Heart right ventricle (tissue), 16 donors: Measurements from ENCODE around the gene SPNS2. TPM values are rescaled to one million over a fixed set of nuclear protein-coding genes. Genes with fewer than 3 reads are reported as not detected.

Experiments used
- ATAC-seq, 8 donors: fragments of 200-7000 bp; cut with Tn5 transposase; one replicate each; pipeline ENCODE4 v1.9.1; 2020; ENCODE audit warnings: mild to moderate bottlenecking in 8 of 8, moderate library complexity in 8 of 8, moderate number of reproducible peaks in 1 of 8
- DNase-seq, 2 donors: peaks; one replicate each; pipeline ENCODE4 v3.0.0-alpha.2; 2020
- H3K27ac ChIP-seq, 10 donors: fragments of 200-600 bp; sonication (generic) in 2 of 10; one replicate each; pipeline versions ENCODE4 v1.5.0 to v1.8.0; 2020 to 2022; ENCODE audit warnings: mild to moderate bottlenecking in 3 of 10
- H3K27me3 ChIP-seq, 7 donors: fragments of 200-600 bp; one replicate each; pipeline ENCODE4 v1.8.0; 2021 to 2022; ENCODE audit warnings: mild to moderate bottlenecking in 2 of 7
- H3K36me3 ChIP-seq, 9 donors: fragments of 200-600 bp; sonication (generic) in 1 of 9; one replicate each; pipeline versions ENCODE4 v1.5.0 to v1.8.0; 2020 to 2022; ENCODE audit warnings: mild to moderate bottlenecking in 2 of 9
- H3K4me1 ChIP-seq, 9 donors: fragments of 200-600 bp; sonication (generic) in 1 of 9; one replicate each; pipeline versions ENCODE4 v1.5.0 to v1.8.0; 2020 to 2022; ENCODE audit warnings: mild to moderate bottlenecking in 4 of 9
- H3K4me3 ChIP-seq, 10 donors: fragments of 200-600 bp; sonication (generic) in 2 of 10; one replicate each; pipeline versions ENCODE4 v1.5.0 to v1.8.0; 2020 to 2022; ENCODE audit warnings: mild to moderate bottlenecking in 7 of 10, moderate library complexity in 2 of 10
- H3K9me3 ChIP-seq, 11 donors: fragments of 200-600 bp in 10 of 11; sonication (generic) in 2 of 11; one replicate each; pipeline versions ENCODE4 v1.5.0 to v1.8.0; 2013 to 2022; ENCODE audit warnings: mild to moderate bottlenecking in 2 of 11, control low read depth in 1 of 11, moderate library complexity in 1 of 11
- CTCF ChIP-seq, 9 donors: fragments of 200-600 bp; sonication (generic) in 2 of 9; IDR thresholded peaks; one replicate each; pipeline versions ENCODE4 v1.5.0 to v1.8.0; 2021 to 2022; ENCODE audit warnings: antibody characterized with exemption in 9 of 9, mild to moderate bottlenecking in 5 of 9, moderate library complexity in 1 of 9
- WGBS, 2 donors: extraction: QIAGEN DNeasy Blood & Tissue Kit; methylation state at CpG; one replicate each; pipeline ENCODE4 v1.1.7; 2013; ENCODE audit warnings: inconsistent platforms in 1 of 2; 5-methylcytosine and 5-hydroxymethylcytosine counted together
- intact Hi-C, 10 donors: fragments of 100-400 bp; cut with DNase I; formaldehyde crosslinking; loops; one replicate each; pipeline versions ENCODE4 v1.11.1 to v1.14.2; 2022
- polyA plus RNA-seq, 2 donors: library from polyadenylated mRNA; stranded (reverse); fragments of 200-250 nt; gene quantifications; one replicate each; pipeline ENCODE4 v1.2.3, GENCODE V29; 2013
- total RNA-seq, 10 donors: library from RNA; stranded (reverse); fragmentation: NEBNext Ultra II Directional in 3 of 10; extraction: Animal tissue kit (Norgen Biotek cat#: 25700) in 3 of 10; gene quantifications; one replicate each; pipeline versions ENCODE4 v1.2.1 to v1.2.4, GENCODE V29; 2021 to 2023
- donor health status: Arrhythmogenic right ventricular cardiomyopathy.
- donor health status: ischemic (EF 13 %, LVEDD 7.1; RV severe dilation, severe dysfunction).
- donor health status: healthy with polysubstance abuse.
- donor health status: DM: no; HTN: yes; CAD: no.
- donor health status: DM: no; HTN: no; CAD: no.
- donor health status: ischemic (EF 25% LVEDD 6.9; RV normal size, moderate dysfunction).
- donor health status: ischemic (EF 25% LVEDD 5.7; RV mildly dilated, moderate dysfunction).
- donor health status: healthy.
- donor health status: DM: yes; HTN: yes; CAD: no.
- donor health status: Ischemic cardiomyopathy.
- donor health status: ischemic (EF 35%, LVEDD 5.7; RV mildly dilated, moderate dysfunction).
- donor health status: nonischemic (EF 11% LVEDD 7.7; RV severe dilation, severe dysfunction).
- donor health status: DM: yes; HTN: yes; CAD: no.
- donor health status: PGD.
- donor health status: ischemic (EF 29% LVEDD 5.4; RV normal size, mild dysfunction).
- donor health status: nonischemic (EF 23%, LVEDD 6.1; RV moderate dilation, normal function).

Gene SPNS2
- total and polyA plus RNA-seq, 12 donors, result 4.5 to 27.7 (median 9.8) TPM

DNA sequence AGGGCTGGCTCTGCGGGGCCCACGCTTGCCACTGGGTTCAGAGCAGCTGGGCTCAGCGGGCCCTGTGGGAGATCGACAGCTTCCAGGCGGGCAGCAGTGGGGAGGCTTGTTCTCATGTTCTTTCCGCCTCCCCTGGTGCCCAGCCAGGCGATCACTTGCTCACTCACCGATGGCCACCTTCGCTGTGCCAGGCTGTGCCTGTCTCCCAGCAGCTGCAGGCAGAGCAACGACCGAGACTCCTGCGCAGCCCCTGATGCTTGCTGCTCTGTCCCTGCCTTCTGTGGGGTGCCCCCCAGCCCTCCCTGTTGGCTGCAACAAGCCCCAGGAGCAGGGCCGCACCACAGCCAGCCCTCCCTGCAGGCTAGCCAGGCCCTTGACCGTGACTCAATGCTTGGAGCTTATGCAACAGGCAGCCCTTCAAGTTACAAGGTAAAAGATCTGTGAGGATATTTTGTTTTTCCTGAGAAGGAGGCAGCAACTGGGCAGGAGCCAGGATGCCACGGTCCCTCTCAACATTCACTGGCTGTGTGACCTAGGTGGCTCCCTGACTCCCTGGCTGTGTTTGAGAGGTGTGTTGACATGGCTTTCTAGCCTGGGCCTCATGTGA is 9.6 kb upstream of the SPNS2 start:
- intact Hi-C loops, result loop anchor here in 1 of 10 donors (10.0 kb wide), 1 partner anchor 64 kb away; no protein-coding TSS in a partner anchor
- ATAC-seq (no peak), DNase-seq (no peak)
- TF ChIP-seq CTCF (IDR thresholded peaks at IDR 0.05), result no peak
- peaks cover 0 to 30% (median 16%) of the 10 kb centered on the region in 9 donors for H3K4me1 ChIP-seq
- H3K27me3 ChIP-seq, result no peaks in the 10 kb centered on the region
- WGBS, 2 donors, result 94 to 95% methylated on average over 15 of the region's 15 CpGs
- H3K27ac ChIP-seq, result no peak overlapping the region
- no peak overlapping the region for H3K4me3 ChIP-seq
- no peaks in the 10 kb centered on the region for H3K9me3 ChIP-seq
- H3K36me3 ChIP-seq, result no peaks in the 10 kb centered on the region

GRCh38 chr17:4490109-4490591 is 8.5 kb upstream of the SPNS2 start:
- ATAC-seq (no peak), DNase-seq (no peak)
- Histone ChIP-seq H3K36me3 (no peaks in the 10 kb centered on the region), H3K27me3 (no peaks in the 10 kb centered on the region), H3K4me3 (no peak overlapping the region), H3K4me1 (peaks cover 0 to 30% (median 16%) of the 10 kb centered on the region in 9 donors), H3K27ac (no peak overlapping the region), H3K9me3 (no peaks in the 10 kb centered on the region)
- 90 to 95% methylated on average over 9 of the region's 9 CpGs for WGBS, 2 donors
- intact Hi-C loops, result loop anchor here in 2 of 10 donors (10.0 kb wide), 2 partner anchors 65 kb away; partner anchors contain the start of gene MYBBP1A (in 1 of the 2)
- TF ChIP-seq CTCF (IDR thresholded peaks at IDR 0.05), result no peak

GRCh38 chr17:4490637-4491061 is 8.0 kb upstream of the SPNS2 start:
- Histone ChIP-seq H3K4me1 (peaks cover 0 to 27% (median 16%) of the 10 kb centered on the region in 9 donors), H3K27me3 (no peaks in the 10 kb centered on the region), H3K36me3 (no peaks in the 10 kb centered on the region), H3K27ac (no peak overlapping the region), H3K9me3 (no peaks in the 10 kb centered on the region), H3K4me3 (no peak overlapping the region)
- TF ChIP-seq CTCF (IDR thresholded peaks at IDR 0.05), result no peak
- 80 to 89% methylated on average over 7 of the region's 7 CpGs for WGBS, 2 donors
- DNase-seq (no peak), ATAC-seq (no peak)
- intact Hi-C loops, result loop anchor here in 2 of 10 donors (10.0 kb wide), 2 partner anchors 64 to 66 kb away; partner anchors contain the start of gene MYBBP1A (in 1 of the 2)

- no peak for TF ChIP-seq CTCF (IDR thresholded peaks at IDR 0.05)
- no peaks in the 10 kb centered on the region for H3K36me3 ChIP-seq
- peak in 5 of 8 donors; percentile 20 to 58 (median 40) for ATAC-seq
- peaks cover 0 to 3% (median 0%) of the 10 kb centered on the region in 7 donors for H3K27me3 ChIP-seq
- no peaks in the 10 kb centered on the region for H3K9me3 ChIP-seq
- WGBS, 2 donors, result 48 to 57% methylated on average over 20 of the region's 20 CpGs
- no peak overlapping the region for H3K4me3 ChIP-seq
- peaks cover 0 to 15% (median 3%) of the 10 kb centered on the region in 9 donors for H3K4me1 ChIP-seq
- no peak for DNase-seq
- intact Hi-C loops, result loop anchor here in 2 of 10 donors (10.0 kb wide), 2 partner anchors 62 to 68 kb away; partner anchors contain the start of gene MYBBP1A (in 1 of the 2)
- no peak overlapping the region for H3K27ac ChIP-seq
Observed at GRCh38 chr17:4492721-4493561, 5.7 kb upstream of the SPNS2 start.
